Heart left ventricle (tissue), 16 donors: Measurements from ENCODE around the gene GCSH. TPM values are rescaled to one million over a fixed set of nuclear protein-coding genes. Genes with fewer than 3 reads are reported as not detected.

Experiments used
- ATAC-seq, 4 donors: fragments of 200-7000 bp; cut with Tn5 transposase; one replicate each; pipeline ENCODE4 v1.9.1; 2020 to 2022; ENCODE audit warnings: moderate library complexity in 4 of 4, mild to moderate bottlenecking in 3 of 4, moderate number of reproducible peaks in 1 of 4
- DNase-seq, 5 donors: peaks; one replicate each; pipeline ENCODE4 v3.0.0-alpha.2; 2020
- H3K27ac ChIP-seq, 12 donors: fragments of 200-600 bp; sonication (generic) in 4 of 12; one replicate each; pipeline versions ENCODE4 v1.5.0 to v1.8.0; 2016 to 2022; ENCODE audit warnings: mild to moderate bottlenecking in 2 of 12
- H3K27me3 ChIP-seq, 9 donors: fragments of 200-600 bp; sonication (generic) in 2 of 9; one replicate each; pipeline versions ENCODE4 v1.5.1 to v1.8.0; 2016 to 2022; ENCODE audit warnings: mild to moderate bottlenecking in 3 of 9
- H3K36me3 ChIP-seq, 9 donors: fragments of 200-600 bp; sonication (generic) in 2 of 9; one replicate each; pipeline versions ENCODE4 v1.5.0 to v1.8.0; 2018 to 2022; ENCODE audit warnings: mild to moderate bottlenecking in 2 of 9
- H3K4me1 ChIP-seq, 12 donors: fragments of 200-600 bp; sonication (generic) in 4 of 12; one replicate each; pipeline versions ENCODE4 v1.5.0 to v1.8.0; 2016 to 2022; ENCODE audit warnings: mild to moderate bottlenecking in 3 of 12
- H3K4me3 ChIP-seq, 12 donors: fragments of 200-600 bp; sonication (generic) in 4 of 12; one replicate each; pipeline versions ENCODE4 v1.5.0 to v1.8.0; 2017 to 2022; ENCODE audit warnings: mild to moderate bottlenecking in 9 of 12, moderate library complexity in 4 of 12
- H3K9me3 ChIP-seq, 12 donors: fragments of 200-600 bp; sonication (generic) in 4 of 12; one replicate each; pipeline versions ENCODE4 v1.5.0 to v1.8.0; 2016 to 2022; ENCODE audit warnings: mild to moderate bottlenecking in 1 of 12
- CTCF ChIP-seq, 12 donors: fragments of 200-600 bp; sonication (generic) in 4 of 12; IDR thresholded peaks; one replicate each; pipeline versions ENCODE4 v1.5.0 to v1.8.0; 2018 to 2022; ENCODE audit warnings: antibody characterized with exemption in 12 of 12, mild to moderate bottlenecking in 5 of 12
- POLR2A ChIP-seq, 2 donors: fragments of 450-650 bp; IDR thresholded peaks; one replicate each; pipeline ENCODE4 v1.6.1; 2017; ENCODE audit warnings: antibody characterized with exemption in 2 of 2, mild to moderate bottlenecking in 2 of 2, moderate library complexity in 2 of 2
- WGBS, 4 donors: extraction: QIAGEN DNeasy Blood & Tissue Kit in 2 of 4; methylation state at CpG; one replicate each; pipeline versions ENCODE4 v1.1.5 to v1.1.7; 2013 to 2018; 5-methylcytosine and 5-hydroxymethylcytosine counted together
- intact Hi-C, 10 donors: fragments of 100-400 bp; cut with DNase I; formaldehyde crosslinking; loops; one replicate each; pipeline versions ENCODE4 v1.11.1 to v1.14.2; 2022
- polyA plus RNA-seq, 2 donors: library from polyadenylated mRNA; stranded (reverse); fragments of 200-250 nt; gene quantifications; one replicate each; pipeline ENCODE4 v1.2.3, GENCODE V29; 2013
- total RNA-seq, 9 donors: library from RNA; depleted of rRNA in 2 of 9; stranded (reverse); fragments of >200 nt in 2 of 9; fragmentation: NEBNext Ultra II Directional in 3 of 9; extraction: Animal tissue kit (Norgen Biotek cat#: 25700) in 3 of 9; gene quantifications; one replicate each; pipeline versions ENCODE4 v1.1.0 to v1.2.4, GENCODE V29; 2016 to 2023
- donor health status: ischemic (EF 13 %, LVEDD 7.1; RV severe dilation, severe dysfunction).
- donor health status: healthy with polysubstance abuse.
- donor health status: DM: no; HTN: yes; CAD: no.
- donor health status: DM: no; HTN: no; CAD: no.
- donor health status: ischemic (EF 25% LVEDD 6.9; RV normal size, moderate dysfunction).
- donor health status: ischemic (EF 25% LVEDD 5.7; RV mildly dilated, moderate dysfunction).
- donor health status: healthy.
- donor health status: DM: yes; HTN: yes; CAD: no.
- donor health status: ischemic (EF 35%, LVEDD 5.7; RV mildly dilated, moderate dysfunction).
- donor health status: nonischemic (EF 11% LVEDD 7.7; RV severe dilation, severe dysfunction).
- donor health status: DM: yes; HTN: yes; CAD: no.
- donor health status: PGD.
- donor health status: ischemic (EF 29% LVEDD 5.4; RV normal size, mild dysfunction).
- donor health status: nonischemic (EF 23%, LVEDD 6.1; RV moderate dilation, normal function).

Gene GCSH
- total and polyA plus RNA-seq, 11 donors, result 22.3 to 51.2 (median 40.1) TPM

- Histone ChIP-seq H3K9me3 (no peaks in the 10 kb centered on the region), H3K27ac (no peak overlapping the region), H3K4me3 (no peak overlapping the region), H3K4me1 (peaks cover 0 to 14% (median 6%) of the 10 kb centered on the region in 12 donors), H3K27me3 (no peaks in the 10 kb centered on the region), H3K36me3 (no peaks in the 10 kb centered on the region)
- DNase-seq (no peak), ATAC-seq (no peak)
- intact Hi-C loops, result no loop called here
- WGBS, 4 donors, result 71 to 76% (median 74%) methylated on average over 5 of the region's 5 CpGs
- TF ChIP-seq CTCF (IDR thresholded peaks at IDR 0.05) (no peak), POLR2A (IDR thresholded peaks at IDR 0.05) (no peak)
These were observed 22.4 kb downstream of the GCSH start for GRCh38 chr16:81073560-81074330.

- H3K36me3 ChIP-seq, result no peaks in the 10 kb centered on the region
- H3K4me3 ChIP-seq, result no peak overlapping the region
- no peak for TF ChIP-seq POLR2A (IDR thresholded peaks at IDR 0.05)
- no peak overlapping the region for H3K27ac ChIP-seq
- ATAC-seq, result no peak
- WGBS, 4 donors, result 84 to 92% (median 89%) methylated on average over 4 of the region's 4 CpGs
- intact Hi-C loops, result no loop called here
- no peak for DNase-seq
- H3K27me3 ChIP-seq, result no peaks in the 10 kb centered on the region
- peaks cover 0 to 10% (median 3%) of the 10 kb centered on the region in 12 donors for H3K4me1 ChIP-seq
- H3K9me3 ChIP-seq, result no peaks in the 10 kb centered on the region
These were observed 24.4 kb downstream of the GCSH start for GRCh38 chr16:81071805-81072204.

- H3K27me3 ChIP-seq, result no peaks in the 10 kb centered on the region
- H3K4me1 ChIP-seq, result peaks cover 0 to 8% (median 0%) of the 10 kb centered on the region in 12 donors
- H3K4me3 ChIP-seq, result no peak overlapping the region
- 46 to 64% (median 56%) methylated on average over 7 to 8 of the region's 8 CpGs for WGBS, 4 donors
- peak in 2 of 4 donors; percentile 29 to 50 for ATAC-seq
- intact Hi-C loops, result no loop called here
- no peak overlapping the region for H3K27ac ChIP-seq
- H3K36me3 ChIP-seq, result no peaks in the 10 kb centered on the region
- H3K9me3 ChIP-seq, result no peaks in the 10 kb centered on the region
- TF ChIP-seq POLR2A (IDR thresholded peaks at IDR 0.05) (no peak), CTCF (IDR thresholded peaks at IDR 0.05) (no peak)
- DNase-seq, result no peak
These were observed 25.2 kb downstream of the GCSH start for GRCh38 chr16:81070979-81071378.

GRCh38 chr16:81069063-81069462 lies 27.1 kb downstream of the GCSH start:
- Histone ChIP-seq H3K36me3 (no peaks in the 10 kb centered on the region), H3K4me1 (peaks cover 0 to 8% (median 0%) of the 10 kb centered on the region in 12 donors), H3K27me3 (no peaks in the 10 kb centered on the region), H3K4me3 (no peak overlapping the region), H3K27ac (no peak overlapping the region), H3K9me3 (no peaks in the 10 kb centered on the region)
- DNase-seq, result no peak
- no peak for TF ChIP-seq CTCF (IDR thresholded peaks at IDR 0.05)
- WGBS, 4 donors, result 93 to 98% (median 96%) methylated on average over 4 of the region's 4 CpGs
- no peak for ATAC-seq
- intact Hi-C loops, result no loop called here

- DNase-seq, result no peak
- TF ChIP-seq CTCF (IDR thresholded peaks at IDR 0.05) (no peak), POLR2A (IDR thresholded peaks at IDR 0.05) (no peak)
- no peak overlapping the region for H3K4me3 ChIP-seq
- no peaks in the 10 kb centered on the region for H3K9me3 ChIP-seq
- no peaks in the 10 kb centered on the region for H3K36me3 ChIP-seq
- no peak for ATAC-seq
- H3K27ac ChIP-seq, result no peak overlapping the region
- H3K27me3 ChIP-seq, result no peaks in the 10 kb centered on the region
- intact Hi-C loops, result no loop called here
- 83 to 94% (median 90%) methylated on average over 1 of the region's 1 CpG for WGBS, 4 donors
- peaks cover 0 to 8% (median 0%) of the 10 kb centered on the region in 12 donors for H3K4me1 ChIP-seq
These were observed 29.0 kb downstream of the GCSH start for GRCh38 chr16:81067166-81067565.
